CD4-positive, alpha-beta T cell treated with Interleukin-21 for 1 hour (primary cell): Measurements from ENCODE around the gene P2RX7.

Experiments used
- DNase-seq: peaks from one replicate; pipeline ENCODE4 v3.0.0-alpha.2; 2020

The P2RX7 gene

GRCh38 chr12:121236776-121237175 is 104.1 kb downstream of the P2RX7 start:
- no peak for DNase-seq

- DNase-seq = no peak
Measured at GRCh38 chr12:121237415-121237814, 104.7 kb downstream of the P2RX7 start.
